HTERT RPE-1 (cell line): Measurements from ENCODE around the gene AMER3.

ENCODE experiments used
- in situ Hi-C: fragments of 300-500 bp; cut with MboI; formaldehyde crosslinking; loops from 4 replicates; pipeline ENCODE4 v1.14.3; 2020; ENCODE audit warnings: low sequenced_read_pairs

The AMER3 gene

GRCh38 chr2:130754811-130755210 lies 529 bp upstream of the AMER3 start:
- in situ Hi-C loops: no loop called here

GRCh38 chr2:130756053-130756873 lies 923 bp downstream of the AMER3 start:
- in situ Hi-C loops: no loop called here

GRCh38 chr2:130756874-130757668 lies 1.7 kb downstream of the AMER3 start:
- in situ Hi-C loops: no loop called here

GRCh38 chr2:130759906-130760753 lies 4.8 kb downstream of the AMER3 start:
- in situ Hi-C loops: no loop called here

- in situ Hi-C loops: no loop called here
These were observed 5.7 kb downstream of the AMER3 start for GRCh38 chr2:130760754-130761751.

- in situ Hi-C loops: no loop called here
These were observed 6.9 kb downstream of the AMER3 start for GRCh38 chr2:130762031-130762909.

- in situ Hi-C loops: no loop called here
These were observed 7.6 kb downstream of the AMER3 start for GRCh38 chr2:130762910-130763385.

GRCh38 chr2:130763405-130763804 lies 8.1 kb downstream of the AMER3 start:
- in situ Hi-C loops: no loop called here

GRCh38 chr2:130764035-130764820 lies 8.9 kb downstream of the AMER3 start:
- in situ Hi-C loops: no loop called here

GRCh38 chr2:130764821-130765115 lies 9.4 kb downstream of the AMER3 start:
- in situ Hi-C loops: no loop called here

- in situ Hi-C loops: no loop called here
These were observed 10.1 kb downstream of the AMER3 start for GRCh38 chr2:130765464-130765863.

GRCh38 chr2:130766037-130766436 lies 10.7 kb downstream of the AMER3 start:
- in situ Hi-C loops: no loop called here

- in situ Hi-C loops: no loop called here
These were observed 11.5 kb downstream of the AMER3 start for GRCh38 chr2:130766711-130767407.

GRCh38 chr2:130767408-130767775 lies 12.1 kb downstream of the AMER3 start:
- in situ Hi-C loops: no loop called here

GRCh38 chr2:130768191-130768855 lies 13.0 kb downstream of the AMER3 start:
- in situ Hi-C loops: no loop called here

GRCh38 chr2:130769343-130769907 lies 14.1 kb downstream of the AMER3 start:
- in situ Hi-C loops: no loop called here

- in situ Hi-C loops: no loop called here
These were observed 21.2 kb downstream of the AMER3 start for GRCh38 chr2:130776550-130776949.
